Vagina (tissue), 2 donors: ENCODE data around the gene PKN3.

Experiments
- POLR2A ChIP-seq, 2 donors: fragments of 450-650 bp; IDR thresholded peaks; one replicate each; pipeline ENCODE4 v1.6.1; 2017; ENCODE audit warnings: antibody characterized with exemption in 2 of 2, mild to moderate bottlenecking in 2 of 2, moderate library complexity in 2 of 2
- TF ChIP-seq, protein P1 (sequence below), 3 experiments: fragments of 450-650 bp in 2 of 3; fragments of 200-600 bp in 1 of 3; sonication (generic) in 1 of 3; IDR thresholded peaks; one replicate each; pipeline ENCODE4 v1.5.1; 2017 to 2019; ENCODE audit warnings: antibody characterized with exemption in 3 of 3, mild to moderate bottlenecking in 2 of 3, moderate library complexity in 2 of 3

DNA sequence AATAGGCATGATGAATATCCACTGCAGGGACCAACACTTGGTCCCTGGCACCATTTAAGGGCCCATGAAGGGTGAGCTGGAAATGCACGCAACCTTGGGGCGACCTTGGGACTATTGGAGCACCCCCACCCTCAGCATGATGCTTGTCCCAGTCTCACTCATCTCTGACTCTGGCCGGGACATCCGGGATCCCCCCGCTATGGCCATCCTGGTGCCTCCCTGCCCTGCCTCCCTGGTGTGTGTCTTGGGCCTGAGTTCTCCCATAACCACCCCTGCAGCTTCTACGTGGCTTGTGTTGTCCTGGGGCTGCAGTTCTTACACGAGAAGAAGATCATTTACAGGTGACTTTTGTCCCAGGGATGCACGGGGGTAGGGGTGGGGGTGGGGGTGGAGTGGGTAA lies 15.7 kb downstream of the PKN3 start:
- no peak for TF ChIP-seq POLR2A (IDR thresholded peaks at IDR 0.05)
- TF ChIP-seq, protein P1, sequence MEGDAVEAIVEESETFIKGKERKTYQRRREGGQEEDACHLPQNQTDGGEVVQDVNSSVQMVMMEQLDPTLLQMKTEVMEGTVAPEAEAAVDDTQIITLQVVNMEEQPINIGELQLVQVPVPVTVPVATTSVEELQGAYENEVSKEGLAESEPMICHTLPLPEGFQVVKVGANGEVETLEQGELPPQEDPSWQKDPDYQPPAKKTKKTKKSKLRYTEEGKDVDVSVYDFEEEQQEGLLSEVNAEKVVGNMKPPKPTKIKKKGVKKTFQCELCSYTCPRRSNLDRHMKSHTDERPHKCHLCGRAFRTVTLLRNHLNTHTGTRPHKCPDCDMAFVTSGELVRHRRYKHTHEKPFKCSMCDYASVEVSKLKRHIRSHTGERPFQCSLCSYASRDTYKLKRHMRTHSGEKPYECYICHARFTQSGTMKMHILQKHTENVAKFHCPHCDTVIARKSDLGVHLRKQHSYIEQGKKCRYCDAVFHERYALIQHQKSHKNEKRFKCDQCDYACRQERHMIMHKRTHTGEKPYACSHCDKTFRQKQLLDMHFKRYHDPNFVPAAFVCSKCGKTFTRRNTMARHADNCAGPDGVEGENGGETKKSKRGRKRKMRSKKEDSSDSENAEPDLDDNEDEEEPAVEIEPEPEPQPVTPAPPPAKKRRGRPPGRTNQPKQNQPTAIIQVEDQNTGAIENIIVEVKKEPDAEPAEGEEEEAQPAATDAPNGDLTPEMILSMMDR (IDR thresholded peaks at IDR 0.05), result no peak
